HG02623 (cell line): ENCODE measurements around the gene VAMP8.
"Not testable (repeated sequence)": the region's sequence is repeated elsewhere in the genome, so short reads cannot be mapped to it uniquely, and the experiment has no call there.

Experiments
- ATAC-seq: cut with Tn5 transposase; IDR thresholded peaks from one replicate; pipeline ENCODE4 v1.9.1; 2021; ENCODE audit warnings: moderate library complexity; ENCODE audit not compliant: unreplicated experiment

VAMP8 gene

GRCh38 chr2:85615413-85615728, 38.0 kb downstream of the VAMP8 start:
- no peak for ATAC-seq

- not testable (repeated sequence) for ATAC-seq
Observed at GRCh38 chr2:85617723-85618122, 40.3 kb downstream of the VAMP8 start.

GRCh38 chr2:85619617-85620016, 42.2 kb downstream of the VAMP8 start:
- ATAC-seq: no peak

- no peak for ATAC-seq
Observed at GRCh38 chr2:85621338-85621737, 44.0 kb downstream of the VAMP8 start.

GRCh38 chr2:85623991-85624390, 46.6 kb downstream of the VAMP8 start:
- no peak for ATAC-seq

- no peak for ATAC-seq
Observed at GRCh38 chr2:85628658-85629057, 51.3 kb downstream of the VAMP8 start.

GRCh38 chr2:85631316-85631715, 53.9 kb downstream of the VAMP8 start:
- ATAC-seq: no peak
